Uterus (tissue), 4 donors: ENCODE results near the gene ULK3. TPM values are rescaled to one million over a fixed set of nuclear protein-coding genes. Genes with fewer than 3 reads are reported as not detected.

Experiments
- DNase-seq, 2 donors: peaks; one replicate each; pipeline ENCODE4 v3.0.0-alpha.2; 2019 to 2020
- H3K27ac ChIP-seq, 2 donors: fragments of 200-600 bp; sonication (generic); 1 replicate in 1 of 2; 2 replicates in 1 of 2; pipeline ENCODE4 v1.5.1; 2016 to 2018
- H3K27me3 ChIP-seq, 2 donors: fragments of 200-600 bp; sonication (generic); one replicate each; pipeline ENCODE4 v1.5.1; 2018 to 2019; ENCODE audit warnings: control low read depth in 1 of 2
- H3K36me3 ChIP-seq, 2 donors: fragments of 200-600 bp; sonication (generic); one replicate each; pipeline ENCODE4 v1.5.1; 2019; ENCODE audit warnings: control low read depth in 1 of 2
- H3K4me1 ChIP-seq, 2 donors: fragments of 200-600 bp; sonication (generic); one replicate each; pipeline ENCODE4 v1.5.1; 2018 to 2019; ENCODE audit warnings: control low read depth in 1 of 2
- H3K4me3 ChIP-seq, 2 donors: fragments of 200-600 bp; sonication (generic); 1 replicate in 1 of 2; 2 replicates in 1 of 2; pipeline ENCODE4 v1.5.1; 2018 to 2019; ENCODE audit warnings: mild to moderate bottlenecking in 1 of 2
- H3K9me3 ChIP-seq, 2 donors: fragments of 200-600 bp; sonication (generic); one replicate each; pipeline ENCODE4 v1.5.1; 2019; ENCODE audit warnings: control low read depth in 1 of 2
- POLR2A ChIP-seq, 2 donors: fragments of 450-650 bp; IDR thresholded peaks; one replicate each; pipeline ENCODE4 v1.6.1; 2016; ENCODE audit warnings: antibody characterized with exemption in 2 of 2, mild to moderate bottlenecking in 1 of 2, moderate library complexity in 1 of 2
- intact Hi-C: fragments of 100-400 bp; cut with DNase I; formaldehyde crosslinking; loops from one replicate; pipeline ENCODE4 v1.15.1; 2023; ENCODE audit warnings: low total_unique reads
- total RNA-seq, 4 donors: library from RNA; depleted of rRNA in 3 of 4; stranded (reverse); fragments of >200 nt in 3 of 4; gene quantifications; one replicate each; pipeline versions ENCODE4 v1.1.0 to v1.2.4, GENCODE V29; 2014 to 2023
- TF ChIP-seq, protein P1 (sequence below), 4 experiments: fragments of 200-600 bp in 2 of 4; fragments of 450-650 bp in 2 of 4; sonication (generic) in 2 of 4; IDR thresholded peaks; one replicate each; pipeline ENCODE4 v1.5.1; 2016 to 2019; ENCODE audit warnings: antibody characterized with exemption in 4 of 4, mild to moderate bottlenecking in 2 of 4, moderate library complexity in 1 of 4
- donor health status: DM: yes; HTN: yes; CAD: no.

The ULK3 gene, protein sequence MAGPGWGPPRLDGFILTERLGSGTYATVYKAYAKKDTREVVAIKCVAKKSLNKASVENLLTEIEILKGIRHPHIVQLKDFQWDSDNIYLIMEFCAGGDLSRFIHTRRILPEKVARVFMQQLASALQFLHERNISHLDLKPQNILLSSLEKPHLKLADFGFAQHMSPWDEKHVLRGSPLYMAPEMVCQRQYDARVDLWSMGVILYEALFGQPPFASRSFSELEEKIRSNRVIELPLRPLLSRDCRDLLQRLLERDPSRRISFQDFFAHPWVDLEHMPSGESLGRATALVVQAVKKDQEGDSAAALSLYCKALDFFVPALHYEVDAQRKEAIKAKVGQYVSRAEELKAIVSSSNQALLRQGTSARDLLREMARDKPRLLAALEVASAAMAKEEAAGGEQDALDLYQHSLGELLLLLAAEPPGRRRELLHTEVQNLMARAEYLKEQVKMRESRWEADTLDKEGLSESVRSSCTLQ
- 100 to 1,000 TPM in 1 of 4 donors, 10 to 100 TPM in 3; 29.0 to 105 (median 41.2) TPM for total RNA-seq

DNA sequence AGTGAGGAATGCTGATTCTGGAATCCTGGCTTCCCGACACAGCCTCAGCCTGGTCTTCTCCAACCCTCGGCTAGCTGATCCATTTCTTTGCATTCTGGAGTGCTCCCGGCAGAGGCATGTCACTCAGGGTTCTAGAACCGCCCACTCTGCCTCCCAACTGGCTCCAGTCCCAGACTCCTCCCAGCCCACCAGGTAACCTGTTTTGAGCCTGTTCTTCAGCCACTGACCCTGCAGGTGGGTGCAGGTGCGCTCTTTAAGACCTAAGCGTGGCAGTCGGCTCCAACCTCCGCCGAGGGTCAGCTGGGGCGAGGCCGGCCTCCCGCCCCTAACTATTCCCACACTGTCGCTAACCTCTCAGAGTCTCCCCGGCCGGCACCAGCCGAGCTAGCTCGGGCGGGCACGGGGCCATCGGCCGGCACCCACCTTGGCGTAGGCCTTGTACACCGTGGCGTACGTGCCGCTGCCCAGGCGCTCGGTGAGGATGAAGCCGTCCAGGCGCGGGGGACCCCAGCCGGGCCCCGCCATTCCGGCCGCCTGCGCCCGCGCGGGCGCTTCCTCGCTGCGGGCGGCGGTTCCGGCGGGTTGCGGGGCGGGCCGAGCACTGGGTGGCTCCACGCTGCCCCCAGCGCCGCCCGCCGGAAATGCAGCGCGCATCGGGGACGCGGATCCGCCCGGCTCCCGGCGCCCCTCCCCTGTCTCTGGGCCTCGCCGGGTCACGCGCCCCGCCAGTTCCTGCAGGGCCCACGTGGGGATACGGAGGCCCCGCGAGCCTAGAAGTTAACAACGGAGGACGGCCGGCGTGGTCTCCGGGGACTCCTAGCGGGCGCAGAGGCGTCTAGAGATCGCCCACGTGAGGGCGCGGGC lies at the start of gene ULK3:
ULK3 (minus strand) TSS at position 576 of the 864 bp plus-strand sequence; CDS start at position 525, 51 bp downstream.
- Histone ChIP-seq H3K9me3 (no peaks in the 10 kb centered on the region), H3K36me3 (no peaks in the 10 kb centered on the region), H3K27ac (peak within 1 kb of the TSS; percentile 91 to 92), H3K4me1 (peaks cover 0 to 17% of the 10 kb centered on the region in 2 donors), H3K4me3 (peak within 1 kb of the TSS; percentile 77 to 84), H3K27me3 (no peaks in the 10 kb centered on the region)
- DNase-seq = peak; percentile 87 to 93
- intact Hi-C loops = no loop called here
- TF ChIP-seq POLR2A (IDR thresholded peaks at IDR 0.05) = peak in 1 of 2 donors; percentile 72
- TF ChIP-seq, protein P1, sequence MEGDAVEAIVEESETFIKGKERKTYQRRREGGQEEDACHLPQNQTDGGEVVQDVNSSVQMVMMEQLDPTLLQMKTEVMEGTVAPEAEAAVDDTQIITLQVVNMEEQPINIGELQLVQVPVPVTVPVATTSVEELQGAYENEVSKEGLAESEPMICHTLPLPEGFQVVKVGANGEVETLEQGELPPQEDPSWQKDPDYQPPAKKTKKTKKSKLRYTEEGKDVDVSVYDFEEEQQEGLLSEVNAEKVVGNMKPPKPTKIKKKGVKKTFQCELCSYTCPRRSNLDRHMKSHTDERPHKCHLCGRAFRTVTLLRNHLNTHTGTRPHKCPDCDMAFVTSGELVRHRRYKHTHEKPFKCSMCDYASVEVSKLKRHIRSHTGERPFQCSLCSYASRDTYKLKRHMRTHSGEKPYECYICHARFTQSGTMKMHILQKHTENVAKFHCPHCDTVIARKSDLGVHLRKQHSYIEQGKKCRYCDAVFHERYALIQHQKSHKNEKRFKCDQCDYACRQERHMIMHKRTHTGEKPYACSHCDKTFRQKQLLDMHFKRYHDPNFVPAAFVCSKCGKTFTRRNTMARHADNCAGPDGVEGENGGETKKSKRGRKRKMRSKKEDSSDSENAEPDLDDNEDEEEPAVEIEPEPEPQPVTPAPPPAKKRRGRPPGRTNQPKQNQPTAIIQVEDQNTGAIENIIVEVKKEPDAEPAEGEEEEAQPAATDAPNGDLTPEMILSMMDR (IDR thresholded peaks at IDR 0.05) = peak; percentile 51 to 95 (median 87)

DNA sequence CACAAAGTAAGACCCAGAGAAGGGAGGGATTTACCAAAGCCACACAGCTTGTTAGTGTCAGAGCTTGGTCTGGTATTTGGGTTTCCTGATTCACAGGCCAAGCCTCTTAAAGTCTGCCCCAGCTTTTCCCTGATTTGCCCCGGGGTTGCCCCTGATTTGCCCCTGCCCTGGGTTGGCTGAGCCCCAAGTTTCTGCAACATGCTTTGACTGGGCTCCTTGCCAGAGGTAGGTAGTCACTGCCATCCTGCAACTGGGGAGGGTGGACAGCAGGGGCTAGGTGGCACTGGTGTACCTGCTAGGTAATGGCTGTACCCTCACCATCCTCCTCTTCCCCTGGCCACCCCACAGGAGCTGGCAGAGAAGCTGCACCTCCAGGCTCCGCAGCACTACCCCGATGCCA lies 49.4 kb upstream of the ULK3 start:
- Histone ChIP-seq H3K4me1 (peaks cover 0 to 11% of the 10 kb centered on the region in 2 donors), H3K4me3 (no peak overlapping the region), H3K36me3 (no peaks in the 10 kb centered on the region), H3K27me3 (no peaks in the 10 kb centered on the region), H3K9me3 (no peaks in the 10 kb centered on the region), H3K27ac (no peak overlapping the region)
- no peak for DNase-seq
- intact Hi-C loops = no loop called here
- TF ChIP-seq, protein P1 (IDR thresholded peaks at IDR 0.05) = no peak
- no peak for TF ChIP-seq POLR2A (IDR thresholded peaks at IDR 0.05)

DNA sequence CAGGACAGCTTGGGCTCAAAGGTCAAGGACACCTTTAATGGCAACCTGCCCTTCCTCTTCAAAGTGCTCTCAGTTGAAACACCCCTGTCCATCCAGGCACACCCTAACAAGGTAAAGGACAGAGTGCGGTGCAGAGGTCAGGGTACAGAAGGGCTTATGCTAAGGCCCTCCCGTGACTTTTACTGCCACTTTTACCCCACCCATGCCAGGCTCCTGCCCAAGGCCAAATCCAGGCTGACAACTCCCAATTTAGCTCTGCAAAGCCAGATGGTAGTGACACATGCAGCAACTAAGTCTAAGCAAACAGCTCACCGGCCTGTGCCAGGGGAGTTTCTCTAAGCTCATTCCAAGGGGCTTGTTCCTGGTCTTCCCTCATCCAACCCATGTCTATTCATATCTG lies 48.5 kb upstream of the ULK3 start:
- H3K4me1 ChIP-seq = peaks cover 0 to 11% of the 10 kb centered on the region in 2 donors
- no peaks in the 10 kb centered on the region for H3K36me3 ChIP-seq
- H3K9me3 ChIP-seq = no peaks in the 10 kb centered on the region
- no peak overlapping the region for H3K27ac ChIP-seq
- H3K4me3 ChIP-seq = no peak overlapping the region
- no peaks in the 10 kb centered on the region for H3K27me3 ChIP-seq
- no peak for TF ChIP-seq POLR2A (IDR thresholded peaks at IDR 0.05)
- TF ChIP-seq, protein P1 (IDR thresholded peaks at IDR 0.05) = no peak
- no peak for DNase-seq
- intact Hi-C loops = no loop called here

DNA sequence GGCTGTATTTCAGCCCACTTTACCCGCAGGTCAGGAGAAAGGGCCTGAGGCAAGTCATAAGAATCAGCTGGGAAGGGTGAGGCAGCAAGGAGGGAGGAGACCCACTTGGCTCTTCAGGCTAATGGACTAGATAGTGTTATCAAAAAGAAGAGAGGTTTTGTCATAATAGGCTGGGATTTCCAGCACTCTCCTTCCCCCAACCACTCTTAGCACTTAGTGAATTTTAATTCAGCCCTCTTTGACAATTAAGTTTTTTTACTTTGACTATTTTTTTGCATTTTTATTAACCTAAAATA lies 47.7 kb upstream of the ULK3 start:
- H3K9me3 ChIP-seq = no peaks in the 10 kb centered on the region
- TF ChIP-seq, protein P1 (IDR thresholded peaks at IDR 0.05) = no peak
- no peak for TF ChIP-seq POLR2A (IDR thresholded peaks at IDR 0.05)
- no peaks in the 10 kb centered on the region for H3K36me3 ChIP-seq
- peak overlapping the region; percentile 81 to 85 for H3K27ac ChIP-seq
- H3K4me1 ChIP-seq = peaks cover 0 to 11% of the 10 kb centered on the region in 2 donors
- H3K27me3 ChIP-seq = no peaks in the 10 kb centered on the region
- intact Hi-C loops = no loop called here
- peak overlapping the region; percentile 83 to 87 for H3K4me3 ChIP-seq
- DNase-seq = no peak
